ENCODE results near the gene MDH1B. TPM values are rescaled to one million over a fixed set of nuclear protein-coding genes. Genes with fewer than 3 reads are reported as not detected.
A peak's percentile ranks its signal among the peaks of the same experiment; 100 is the strongest.

MDH1B gene
- total RNA-seq, 6 experiments from 2014 or later, result 0.11 to 0.32 (median 0.18) TPM; not detected in 2

DNA sequence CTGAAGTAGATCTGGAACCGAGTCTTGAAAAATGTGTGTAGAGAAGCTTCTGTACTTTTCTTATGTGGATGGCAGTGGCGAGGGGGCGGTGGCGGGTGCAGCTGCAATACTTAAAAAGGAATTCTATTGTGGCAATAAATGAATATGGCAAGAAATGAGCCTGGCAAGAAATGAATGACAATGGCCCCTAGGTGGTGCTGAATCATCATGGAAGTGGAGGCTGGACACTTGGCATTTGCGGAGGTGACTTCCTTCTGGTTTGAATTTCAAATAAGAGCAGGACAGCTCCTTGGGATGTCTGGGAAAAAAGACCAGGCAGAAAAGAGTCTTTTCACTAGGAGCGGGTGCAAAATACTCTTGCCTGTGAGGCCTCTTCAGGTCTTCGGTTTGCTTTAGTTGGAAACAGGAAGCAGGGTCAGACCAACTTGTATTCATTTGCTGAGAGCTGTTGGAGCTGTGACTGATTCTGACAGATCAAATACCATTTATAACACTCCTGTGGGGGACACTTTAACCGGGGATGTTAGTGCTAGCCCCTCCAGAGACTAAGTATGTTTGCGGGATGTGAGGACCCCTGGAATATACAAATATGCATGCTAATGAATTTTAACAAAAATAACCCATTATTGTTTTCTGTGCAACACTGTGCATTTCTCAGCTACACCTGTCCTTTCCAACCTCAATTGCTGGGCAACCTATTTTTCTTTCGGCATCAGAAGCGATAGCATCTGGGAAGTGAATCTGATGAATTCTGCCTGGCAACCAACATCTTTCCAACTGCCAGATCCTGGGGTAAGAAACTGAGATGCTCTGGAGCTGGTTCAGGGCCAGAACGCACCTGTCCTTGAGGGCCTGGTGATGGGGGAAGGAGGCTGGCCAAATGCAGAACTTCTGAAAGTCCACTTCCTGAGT lies 35.6 kb upstream of the MDH1B start:
- WGBS (ENCODE audit: insufficient coverage, low coverage, low lambda C conversion rate, missing lambda C conversion rate), result 21% methylated on average over 11 of the region's 12 CpGs
- Histone ChIP-seq H3K4me3 (no peak overlapping the region), H3K27me3 (no peaks in the 10 kb centered on the region), H3K4me1 (no peaks in the 10 kb centered on the region), H3K36me3 (no peaks in the 10 kb centered on the region), H3K9me3 (no peaks in the 10 kb centered on the region), H3K27ac (no peak overlapping the region)
- intact Hi-C loops (cut with DNase I), result loop anchor here (10.0 kb wide), 2 partner anchors 184 to 674 kb away; no protein-coding TSS in a partner anchor
- DNase-seq, result peak in 2 of 3 donors; percentile 26 to 60
- TF ChIP-seq, protein P1, sequence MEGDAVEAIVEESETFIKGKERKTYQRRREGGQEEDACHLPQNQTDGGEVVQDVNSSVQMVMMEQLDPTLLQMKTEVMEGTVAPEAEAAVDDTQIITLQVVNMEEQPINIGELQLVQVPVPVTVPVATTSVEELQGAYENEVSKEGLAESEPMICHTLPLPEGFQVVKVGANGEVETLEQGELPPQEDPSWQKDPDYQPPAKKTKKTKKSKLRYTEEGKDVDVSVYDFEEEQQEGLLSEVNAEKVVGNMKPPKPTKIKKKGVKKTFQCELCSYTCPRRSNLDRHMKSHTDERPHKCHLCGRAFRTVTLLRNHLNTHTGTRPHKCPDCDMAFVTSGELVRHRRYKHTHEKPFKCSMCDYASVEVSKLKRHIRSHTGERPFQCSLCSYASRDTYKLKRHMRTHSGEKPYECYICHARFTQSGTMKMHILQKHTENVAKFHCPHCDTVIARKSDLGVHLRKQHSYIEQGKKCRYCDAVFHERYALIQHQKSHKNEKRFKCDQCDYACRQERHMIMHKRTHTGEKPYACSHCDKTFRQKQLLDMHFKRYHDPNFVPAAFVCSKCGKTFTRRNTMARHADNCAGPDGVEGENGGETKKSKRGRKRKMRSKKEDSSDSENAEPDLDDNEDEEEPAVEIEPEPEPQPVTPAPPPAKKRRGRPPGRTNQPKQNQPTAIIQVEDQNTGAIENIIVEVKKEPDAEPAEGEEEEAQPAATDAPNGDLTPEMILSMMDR (IDR thresholded peaks at IDR 0.05), result peak; percentile 67 to 72 (median 70)
- no peak for TF ChIP-seq POLR2A (IDR thresholded peaks at IDR 0.05)
- ATAC-seq, result peak; percentile 84 to 89 (median 86)

DNA sequence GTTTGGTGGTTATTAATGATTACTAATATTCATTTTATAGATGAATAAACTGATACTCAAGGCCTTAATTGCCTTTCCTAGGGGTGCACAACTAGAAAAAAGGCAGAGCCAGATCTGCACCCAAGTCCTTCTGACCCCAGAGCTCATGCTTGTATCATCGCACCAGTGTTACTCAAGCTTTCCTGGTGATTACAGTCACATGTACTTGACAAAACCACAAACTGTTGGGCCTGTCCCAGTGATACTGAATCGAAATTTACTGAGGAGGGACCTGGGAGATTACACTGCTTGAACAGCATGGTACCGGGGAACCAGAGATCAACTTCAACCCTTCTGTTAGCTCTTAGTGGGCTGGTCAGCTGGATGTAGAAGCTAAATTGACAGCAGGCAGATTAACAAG lies 34.0 kb upstream of the MDH1B start:
- H3K4me1 ChIP-seq, result no peaks in the 10 kb centered on the region
- peaks cover 0 to 4% (median 0%) of the 10 kb centered on the region in 4 donors for H3K36me3 ChIP-seq
- WGBS (ENCODE audit: insufficient coverage, low coverage, low lambda C conversion rate, missing lambda C conversion rate), result 65% methylated on average over 3 of the region's 3 CpGs
- H3K9me3 ChIP-seq, result no peaks in the 10 kb centered on the region
- DNase-seq, result no peak
- intact Hi-C loops (cut with DNase I), result loop anchor here in 1 of 2 donors (10.0 kb wide), 1 partner anchor 676 kb away; no protein-coding TSS in a partner anchor
- no peak overlapping the region for H3K4me3 ChIP-seq
- H3K27me3 ChIP-seq, result no peaks in the 10 kb centered on the region
- no peak for TF ChIP-seq POLR2A (IDR thresholded peaks at IDR 0.05)
- TF ChIP-seq, protein P1 (IDR thresholded peaks at IDR 0.05), result no peak
- peak in 2 of 4 donors; percentile 24 to 38 for ATAC-seq
- no peak overlapping the region for H3K27ac ChIP-seq

DNA sequence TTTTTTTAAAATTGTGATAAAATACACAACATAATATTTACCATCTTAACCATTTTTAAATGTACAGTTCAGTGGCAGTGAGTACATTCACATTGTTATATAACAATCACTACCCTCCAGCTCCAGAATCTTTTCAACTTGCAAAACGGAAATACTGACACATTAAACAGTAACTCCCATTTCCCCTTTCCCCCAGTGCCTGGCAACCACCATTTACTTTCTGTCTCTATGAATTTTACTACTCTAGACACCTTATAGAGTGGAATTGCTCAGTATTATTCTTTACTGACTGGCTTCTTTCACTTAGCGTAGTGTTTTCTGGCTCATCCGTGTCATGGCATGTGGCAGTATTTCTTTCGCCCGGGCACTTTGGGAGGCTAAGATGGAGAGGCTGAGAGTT lies 32.9 kb upstream of the MDH1B start:
- ATAC-seq, result peak; percentile 23 to 50 (median 39)
- Histone ChIP-seq H3K4me3 (no peak overlapping the region), H3K4me1 (no peaks in the 10 kb centered on the region), H3K36me3 (peaks cover 0 to 13% (median 0%) of the 10 kb centered on the region in 4 donors), H3K27ac (no peak overlapping the region), H3K9me3 (no peaks in the 10 kb centered on the region), H3K27me3 (no peaks in the 10 kb centered on the region)
- TF ChIP-seq, protein P1 (IDR thresholded peaks at IDR 0.05), result no peak
- no peak for TF ChIP-seq POLR2A (IDR thresholded peaks at IDR 0.05)
- 63% methylated on average over 5 of the region's 5 CpGs for WGBS (ENCODE audit: insufficient coverage, low coverage, low lambda C conversion rate, missing lambda C conversion rate)
- DNase-seq, result no peak
- intact Hi-C loops (cut with DNase I), result loop anchor here in 1 of 2 donors (10.0 kb wide), 1 partner anchor 677 kb away; no protein-coding TSS in a partner anchor

DNA sequence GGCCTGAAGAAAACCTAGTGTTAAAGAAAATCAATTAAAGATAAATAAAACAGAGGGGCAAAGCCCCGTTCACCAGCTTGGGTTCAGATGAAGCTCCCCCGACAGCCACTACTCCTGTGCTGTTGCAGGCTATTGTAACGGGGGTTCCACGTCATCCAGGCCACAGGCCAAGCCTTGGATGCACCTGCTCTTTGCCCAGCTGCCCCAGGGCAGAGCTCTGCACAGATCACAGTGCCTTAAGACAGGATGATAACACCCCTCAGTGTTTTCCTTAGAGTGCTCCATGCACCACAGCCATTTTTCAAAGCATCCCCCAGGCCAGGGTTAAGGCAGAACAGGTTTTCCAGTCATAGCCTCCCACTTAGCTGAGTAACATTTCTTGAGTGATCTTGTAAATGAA lies 32.2 kb upstream of the MDH1B start:
- H3K27ac ChIP-seq, result no peak overlapping the region
- H3K4me1 ChIP-seq, result no peaks in the 10 kb centered on the region
- DNase-seq (peak in 1 of 3 donors; percentile 35), ATAC-seq (peak; percentile 38 to 46 (median 40))
- no peaks in the 10 kb centered on the region for H3K27me3 ChIP-seq
- H3K9me3 ChIP-seq, result no peaks in the 10 kb centered on the region
- intact Hi-C loops (cut with DNase I), result loop anchor here in 1 of 2 donors (10.0 kb wide), 1 partner anchor 677 kb away; no protein-coding TSS in a partner anchor
- H3K4me3 ChIP-seq, result no peak overlapping the region
- WGBS (ENCODE audit: insufficient coverage, low coverage, low lambda C conversion rate, missing lambda C conversion rate), result 65% methylated on average over 4 of the region's 4 CpGs
- H3K36me3 ChIP-seq, result peaks cover 0 to 15% (median 0%) of the 10 kb centered on the region in 4 donors
- no peak for TF ChIP-seq POLR2A (IDR thresholded peaks at IDR 0.05)
- TF ChIP-seq, protein P1 (IDR thresholded peaks at IDR 0.05), result no peak

Measured in right lobe of liver (tissue), 6 donors.